Tibial artery (tissue), 4 donors: ENCODE data around the gene TP63.

Source experiments
- DNase-seq, 2 donors: peaks; one replicate each; pipeline ENCODE4 v3.0.0-alpha.2; 2019
- H3K27ac ChIP-seq, 2 donors: fragments of 200-600 bp; sonication (generic) in 1 of 2; 1 replicate in 1 of 2; 2 replicates in 1 of 2; pipeline ENCODE4 v1.5.1; 2018 to 2019; ENCODE audit warnings: mild to moderate bottlenecking in 1 of 2
- H3K27me3 ChIP-seq, 2 donors: fragments of 200-600 bp; sonication (generic) in 1 of 2; one replicate each; pipeline versions ENCODE4 v1.5.1 to v1.6.0; 2016 to 2019
- H3K36me3 ChIP-seq, 3 donors: fragments of 200-600 bp; sonication (generic) in 2 of 3; one replicate each; pipeline ENCODE4 v1.5.1; 2016 to 2019; ENCODE audit warnings: mild to moderate bottlenecking in 2 of 3
- H3K4me1 ChIP-seq, 4 donors: fragments of 200-600 bp; sonication (generic) in 2 of 4; 1 replicate in 3 of 4; 2 replicates in 1 of 4; pipeline ENCODE4 v1.5.1; 2016 to 2019
- H3K4me3 ChIP-seq, 2 donors: fragments of 200-600 bp; sonication (generic) in 1 of 2; 1 replicate in 1 of 2; 2 replicates in 1 of 2; pipeline ENCODE4 v1.5.1; 2018 to 2019; ENCODE audit warnings: mild to moderate bottlenecking in 2 of 2
- H3K9me3 ChIP-seq, 3 donors: fragments of 200-600 bp; sonication (generic) in 1 of 3; one replicate each; pipeline ENCODE4 v1.5.1; 2016 to 2019
- CTCF ChIP-seq, 2 experiments: fragments of 200-600 bp in 1 of 2; fragments of 450-650 bp in 1 of 2; IDR thresholded peaks; one replicate each; pipeline ENCODE4 v1.5.1; 2017 to 2019; ENCODE audit warnings: antibody characterized with exemption in 2 of 2, mild to moderate bottlenecking in 1 of 2, moderate library complexity in 1 of 2
- intact Hi-C: fragments of 100-400 bp; cut with DNase I; formaldehyde crosslinking; loops from one replicate; pipeline ENCODE4 v1.15.0; 2023; ENCODE audit warnings: low total_unique reads

The TP63 gene

GRCh38 chr3:189914799-189915198 is 283.6 kb downstream of the TP63 start:
- Histone ChIP-seq H3K27ac (no peak overlapping the region), H3K9me3 (no peaks in the 10 kb centered on the region), H3K4me1 (no peaks in the 10 kb centered on the region), H3K4me3 (no peak overlapping the region), H3K36me3 (no peaks in the 10 kb centered on the region), H3K27me3 (no peaks in the 10 kb centered on the region)
- peak in 1 of 2 donors; percentile 28 for DNase-seq
- intact Hi-C loops, result no loop called here
- TF ChIP-seq CTCF (IDR thresholded peaks at IDR 0.05), result no peak

GRCh38 chr3:189921770-189922169 is 290.6 kb downstream of the TP63 start:
- Histone ChIP-seq H3K4me1 (no peaks in the 10 kb centered on the region), H3K27me3 (no peaks in the 10 kb centered on the region), H3K27ac (no peak overlapping the region), H3K4me3 (no peak overlapping the region), H3K9me3 (peaks cover 0 to 5% (median 4%) of the 10 kb centered on the region in 3 donors), H3K36me3 (no peaks in the 10 kb centered on the region)
- intact Hi-C loops, result no loop called here
- TF ChIP-seq CTCF (IDR thresholded peaks at IDR 0.05), result no peak
- DNase-seq, result no peak

GRCh38 chr3:189927975-189928895 is 297.0 kb downstream of the TP63 start:
- Histone ChIP-seq H3K27ac (no peak overlapping the region), H3K4me1 (no peaks in the 10 kb centered on the region), H3K27me3 (no peaks in the 10 kb centered on the region), H3K36me3 (no peaks in the 10 kb centered on the region), H3K4me3 (no peak overlapping the region), H3K9me3 (no peaks in the 10 kb centered on the region)
- intact Hi-C loops, result no loop called here
- no peak for TF ChIP-seq CTCF (IDR thresholded peaks at IDR 0.05)
- no peak for DNase-seq

- DNase-seq, result no peak
- TF ChIP-seq CTCF (IDR thresholded peaks at IDR 0.05), result no peak
- intact Hi-C loops, result no loop called here
- H3K27me3 ChIP-seq, result no peaks in the 10 kb centered on the region
- H3K36me3 ChIP-seq, result no peaks in the 10 kb centered on the region
- H3K27ac ChIP-seq, result no peak overlapping the region
- H3K4me3 ChIP-seq, result no peak overlapping the region
- no peaks in the 10 kb centered on the region for H3K9me3 ChIP-seq
- peaks cover 0 to 11% (median 0%) of the 10 kb centered on the region in 4 donors for H3K4me1 ChIP-seq
These were observed 305.2 kb downstream of the TP63 start for GRCh38 chr3:189936201-189936945.

GRCh38 chr3:189937302-189938127 is 306.3 kb downstream of the TP63 start:
- peaks cover 0 to 11% (median 0%) of the 10 kb centered on the region in 4 donors for H3K4me1 ChIP-seq
- DNase-seq, result no peak
- H3K4me3 ChIP-seq, result no peak overlapping the region
- no peak for TF ChIP-seq CTCF (IDR thresholded peaks at IDR 0.05)
- no peaks in the 10 kb centered on the region for H3K27me3 ChIP-seq
- no peaks in the 10 kb centered on the region for H3K9me3 ChIP-seq
- intact Hi-C loops, result no loop called here
- no peaks in the 10 kb centered on the region for H3K36me3 ChIP-seq
- H3K27ac ChIP-seq, result no peak overlapping the region
